SU-DHL-6 (cell line): ENCODE measurements around the gene MLLT10.

Source experiments
- H2AFZ ChIP-seq: fragments of 200-600 bp; sonication (generic); 2 replicates; pipeline ENCODE4 v1.6.1; 2014; ENCODE audit warnings: low read depth, mild to moderate bottlenecking, moderate library complexity, mixed read lengths, antibody characterized with exemption, low read length; ENCODE audit not compliant: severe bottlenecking
- H3F3A ChIP-seq: fragments of 200-600 bp; shearing (Covaris generic); 2 replicates; pipeline ENCODE4 v1.6.0; 2016; ENCODE audit warnings: antibody characterized with exemption, mild to moderate bottlenecking; ENCODE audit not compliant: insufficient read depth
- H3K27ac ChIP-seq: fragments of 200-600 bp; sonication (generic); 2 replicates; pipeline ENCODE4 v1.5.1; 2016; ENCODE audit warnings: low read depth, mild to moderate bottlenecking, low read length, moderate library complexity, mixed read lengths
- H3K27me3 ChIP-seq: fragments of 200-600 bp; sonication (generic), shearing (Covaris generic); 2 replicates; pipeline ENCODE4 v1.6.0; 2014; ENCODE audit warnings: mild to moderate bottlenecking, low read length
- H3K36me3 ChIP-seq: fragments of 200-600 bp; sonication (generic); 2 replicates; pipeline ENCODE4 v1.6.1; 2014; ENCODE audit warnings: mild to moderate bottlenecking, low read length, mixed read lengths
- H3K4me2 ChIP-seq: fragments of 300-600, 200-600 bp; shearing (Covaris generic), sonication (generic); 2 replicates; pipeline ENCODE4 v1.6.0; 2014; ENCODE audit warnings: low read length, low read depth, mild to moderate bottlenecking; ENCODE audit not compliant: poor library complexity, severe bottlenecking
- H3K4me3 ChIP-seq: fragments of 200-600 bp; sonication (generic); 2 replicates; pipeline ENCODE4 v1.5.1; 2014; ENCODE audit warnings: antibody characterized with exemption, low read length, mild to moderate bottlenecking, mixed read lengths; ENCODE audit not compliant: insufficient read depth, poor library complexity, severe bottlenecking
- H3K79me2 ChIP-seq: fragments of 200-600 bp; sonication (generic); 2 replicates; pipeline ENCODE4 v1.6.1; 2014; ENCODE audit warnings: mild to moderate bottlenecking, low read length, moderate library complexity; ENCODE audit not compliant: insufficient read depth
- H3K9ac ChIP-seq: fragments of 200-600 bp; sonication (generic); 2 replicates; pipeline ENCODE4 v1.7.0; 2014; ENCODE audit warnings: mild to moderate bottlenecking, low read length
- H3K9me2 ChIP-seq: fragments of 200-600 bp; sonication (generic); replicated peaks from 2 replicates; pipeline ENCODE4 v1.6.1; 2014; ENCODE audit warnings: low read length; ENCODE audit not compliant: insufficient read depth
- H3K9me3 ChIP-seq: fragments of 200-600 bp; sonication (generic); 2 replicates; pipeline ENCODE4 v1.6.1; 2014; ENCODE audit warnings: low read length, mixed read lengths; ENCODE audit not compliant: insufficient read depth
- H4K20me1 ChIP-seq: fragments of 200-600 bp; sonication (generic); 2 replicates; pipeline ENCODE4 v1.6.1; 2014; ENCODE audit warnings: low read depth, mild to moderate bottlenecking, antibody characterized with exemption, low read length, moderate library complexity, mixed read lengths
- EZH2phosphoT487 ChIP-seq: fragments of 200-600 bp; sonication (generic), shearing (Covaris generic); conservative IDR thresholded peaks from 2 replicates; pipeline ENCODE4 v1.6.1; 2018; ENCODE audit warnings: mild to moderate bottlenecking, antibody characterized with exemption, low read length, moderate library complexity, mixed read lengths
- TF ChIP-seq, protein P1 (sequence below): fragments of 200-600 bp; sonication (generic); IDR thresholded peaks from one replicate; pipeline ENCODE4 v1.5.1; 2017; ENCODE audit warnings: antibody characterized with exemption, mild to moderate bottlenecking, low read length, moderate library complexity; ENCODE audit not compliant: insufficient read depth, poor library complexity, severe bottlenecking

The MLLT10 gene

DNA sequence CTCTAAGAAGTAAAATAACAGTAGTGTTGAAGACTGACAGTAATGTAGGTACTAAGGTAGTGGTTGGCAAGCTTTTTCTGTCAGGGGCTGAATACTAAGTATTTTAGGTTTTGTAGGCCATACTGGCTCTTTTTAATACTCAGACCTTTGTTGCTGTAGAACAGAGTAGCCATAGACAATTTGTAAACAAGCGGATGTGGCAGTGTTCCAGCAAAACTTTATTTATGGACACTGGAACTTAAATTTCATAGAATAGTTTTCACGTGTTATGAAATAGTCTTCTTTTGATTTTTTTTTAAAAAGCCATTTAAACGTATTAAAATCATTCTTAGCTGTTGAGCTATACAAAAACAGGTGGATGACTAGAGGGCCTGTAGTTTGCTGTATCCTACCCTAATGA, 121.2 kb downstream of the MLLT10 start:
- Histone ChIP-seq H2AFZ (no peak overlapping the region), H3K79me2 (peaks cover 20% of the 10 kb centered on the region), H3F3A (0 out of 2 replicates have a peak, but pooled peaks cover 3% of the 10 kb centered on the region), H3K36me3 (peaks cover 4% of the 10 kb centered on the region; the same call in 1 of the 2 replicates), H3K9ac (no peak overlapping the region), H3K9me2 (no peaks in the 10 kb centered on the region), H4K20me1 (no peaks in the 10 kb centered on the region), H3K4me3 (no peak overlapping the region), H3K27ac (no peak overlapping the region), H3K27me3 (no peaks in the 10 kb centered on the region), H3K4me2 (no peak overlapping the region), H3K9me3 (no peaks in the 10 kb centered on the region)
- TF ChIP-seq, protein P1, sequence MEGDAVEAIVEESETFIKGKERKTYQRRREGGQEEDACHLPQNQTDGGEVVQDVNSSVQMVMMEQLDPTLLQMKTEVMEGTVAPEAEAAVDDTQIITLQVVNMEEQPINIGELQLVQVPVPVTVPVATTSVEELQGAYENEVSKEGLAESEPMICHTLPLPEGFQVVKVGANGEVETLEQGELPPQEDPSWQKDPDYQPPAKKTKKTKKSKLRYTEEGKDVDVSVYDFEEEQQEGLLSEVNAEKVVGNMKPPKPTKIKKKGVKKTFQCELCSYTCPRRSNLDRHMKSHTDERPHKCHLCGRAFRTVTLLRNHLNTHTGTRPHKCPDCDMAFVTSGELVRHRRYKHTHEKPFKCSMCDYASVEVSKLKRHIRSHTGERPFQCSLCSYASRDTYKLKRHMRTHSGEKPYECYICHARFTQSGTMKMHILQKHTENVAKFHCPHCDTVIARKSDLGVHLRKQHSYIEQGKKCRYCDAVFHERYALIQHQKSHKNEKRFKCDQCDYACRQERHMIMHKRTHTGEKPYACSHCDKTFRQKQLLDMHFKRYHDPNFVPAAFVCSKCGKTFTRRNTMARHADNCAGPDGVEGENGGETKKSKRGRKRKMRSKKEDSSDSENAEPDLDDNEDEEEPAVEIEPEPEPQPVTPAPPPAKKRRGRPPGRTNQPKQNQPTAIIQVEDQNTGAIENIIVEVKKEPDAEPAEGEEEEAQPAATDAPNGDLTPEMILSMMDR = no peak
- TF ChIP-seq EZH2phosphoT487 = no peak

DNA sequence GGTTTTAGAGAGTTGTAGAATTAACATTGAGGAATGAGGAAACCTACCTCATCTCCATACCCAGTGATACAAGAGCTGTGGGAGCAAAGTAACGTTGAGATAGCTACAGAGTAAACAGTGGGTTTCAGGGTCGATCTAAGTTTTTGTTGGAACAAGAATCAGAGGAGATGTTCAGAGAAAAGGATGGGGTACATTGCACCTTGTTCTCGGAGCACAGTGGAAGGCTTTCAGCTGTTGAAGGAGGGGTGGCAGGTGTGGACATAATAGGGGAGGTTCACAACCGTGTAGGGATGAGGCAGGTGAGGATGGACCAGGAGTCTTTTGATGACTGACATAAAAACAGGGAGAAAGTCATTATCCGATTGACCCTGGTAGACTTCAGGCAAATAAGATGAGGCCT, 121.7 kb downstream of the MLLT10 start:
- no peaks in the 10 kb centered on the region for H3K27me3 ChIP-seq
- H3K9ac ChIP-seq = no peak overlapping the region
- H4K20me1 ChIP-seq = no peaks in the 10 kb centered on the region
- H3K4me3 ChIP-seq = no peak overlapping the region
- no peaks in the 10 kb centered on the region for H3K9me2 ChIP-seq
- H3K4me2 ChIP-seq = no peak overlapping the region
- H3K9me3 ChIP-seq = no peaks in the 10 kb centered on the region
- H3K79me2 ChIP-seq = peaks cover 20% of the 10 kb centered on the region
- H3K36me3 ChIP-seq = peaks cover 4% of the 10 kb centered on the region; the same call in 1 of the 2 replicates
- H3K27ac ChIP-seq = no peak overlapping the region
- no peak overlapping the region for H2AFZ ChIP-seq
- 0 out of 2 replicates have a peak, but pooled peaks cover 3% of the 10 kb centered on the region for H3F3A ChIP-seq
- no peak for TF ChIP-seq EZH2phosphoT487
- TF ChIP-seq, protein P1 = no peak

DNA sequence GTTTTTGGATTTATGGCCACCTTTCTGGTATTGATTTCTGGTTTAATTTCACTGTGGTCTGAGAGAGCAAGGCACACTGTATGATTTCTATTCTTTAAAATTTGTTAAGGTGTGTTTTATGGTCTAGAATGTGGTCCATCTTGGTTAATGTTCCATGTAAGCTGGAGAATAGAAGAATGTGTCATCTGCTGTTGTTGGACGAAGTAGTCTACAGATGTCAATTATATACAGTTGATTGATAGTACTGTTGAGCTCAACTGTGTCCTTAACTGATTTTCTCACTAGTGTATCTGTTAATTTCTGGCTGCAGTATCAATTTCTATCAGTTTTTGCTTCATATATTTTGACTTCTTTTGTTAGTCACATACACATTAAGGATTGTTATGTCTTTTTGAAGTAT, 127.1 kb downstream of the MLLT10 start:
- no peak overlapping the region for H2AFZ ChIP-seq
- 0 out of 2 replicates have a peak, but pooled peaks cover 7% of the 10 kb centered on the region for H4K20me1 ChIP-seq
- H3K9ac ChIP-seq = no peak overlapping the region
- H3K9me3 ChIP-seq = no peaks in the 10 kb centered on the region
- H3K36me3 ChIP-seq = no peaks in the 10 kb centered on the region; the same call in 1 of the 2 replicates
- H3K4me3 ChIP-seq = no peak overlapping the region
- no peak overlapping the region for H3K27ac ChIP-seq
- no peaks in the 10 kb centered on the region for H3K9me2 ChIP-seq
- no peak overlapping the region for H3K4me2 ChIP-seq
- peaks cover 27% of the 10 kb centered on the region for H3K79me2 ChIP-seq
- H3K27me3 ChIP-seq = no peaks in the 10 kb centered on the region
- 0 out of 2 replicates have a peak, but pooled peaks cover 8% of the 10 kb centered on the region for H3F3A ChIP-seq
- no peak for TF ChIP-seq EZH2phosphoT487
- TF ChIP-seq, protein P1 = no peak
